GM18907 (cell line): ENCODE results near the gene C20orf202.

Experiments used
- ATAC-seq: cut with Tn5 transposase; IDR thresholded peaks from one replicate; pipeline ENCODE4 v1.9.1; 2021; ENCODE audit warnings: mild to moderate bottlenecking, moderate library complexity; ENCODE audit not compliant: unreplicated experiment

Gene C20orf202

DNA sequence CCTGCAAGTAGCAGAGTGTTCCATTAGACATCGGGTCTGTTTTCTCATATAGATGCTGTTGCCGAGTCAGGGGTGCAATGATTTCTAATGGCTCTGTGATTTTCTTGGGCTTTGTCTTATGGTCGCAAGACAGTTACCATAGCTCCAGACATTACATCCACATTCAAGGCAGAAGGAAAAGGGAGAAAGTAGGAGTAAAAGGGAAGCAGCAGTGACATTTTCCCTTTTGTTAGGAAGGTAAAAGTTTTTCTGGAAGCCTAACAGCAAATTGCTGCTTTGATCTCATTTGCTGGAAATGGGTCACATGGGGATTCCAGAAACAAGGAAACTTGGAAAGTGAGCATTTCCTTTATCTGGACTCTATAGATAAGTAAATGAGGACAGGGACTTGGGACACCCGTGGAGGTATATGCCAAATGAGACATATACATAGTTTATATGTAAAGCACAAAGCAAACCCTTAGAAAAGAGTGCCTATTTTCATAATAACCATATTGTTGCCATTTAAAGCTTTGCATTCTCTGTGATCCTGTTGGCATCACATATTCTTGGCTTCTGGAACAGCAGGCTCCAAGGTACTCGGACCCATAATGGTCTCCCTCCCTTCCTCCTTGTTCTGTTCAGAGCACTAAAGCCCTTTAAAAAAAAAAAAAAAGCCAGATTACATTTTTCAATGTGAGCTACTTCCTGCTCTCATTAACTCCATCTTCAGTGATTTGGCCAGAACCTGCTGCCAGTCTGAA lies at the start of gene C20orf202:
C20orf202 (plus strand) TSS at position 693 of the 743 bp plus-strand sequence. CDS start 132 bp downstream, outside the sequence.
- ATAC-seq: no peak

DNA sequence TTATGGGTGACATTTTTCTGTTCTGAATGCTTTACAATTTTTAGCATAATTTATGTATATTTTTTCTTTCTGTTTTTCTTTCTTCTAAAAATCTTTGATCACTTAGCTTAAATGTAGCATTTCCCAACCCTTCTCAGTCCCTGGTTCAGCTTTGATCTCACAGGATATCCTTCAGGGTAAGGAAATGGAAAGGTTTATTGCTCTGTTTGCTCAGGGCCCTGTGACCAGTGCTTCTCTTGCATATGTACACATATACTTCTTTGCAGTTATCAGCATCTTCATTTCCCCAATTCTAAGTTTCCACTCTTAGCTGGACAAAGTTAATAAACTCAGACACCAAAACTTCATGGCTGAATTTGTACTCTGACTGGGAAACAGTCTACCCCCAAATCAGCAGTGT lies 49.0 kb upstream of the C20orf202 start:
- no peak for ATAC-seq

DNA sequence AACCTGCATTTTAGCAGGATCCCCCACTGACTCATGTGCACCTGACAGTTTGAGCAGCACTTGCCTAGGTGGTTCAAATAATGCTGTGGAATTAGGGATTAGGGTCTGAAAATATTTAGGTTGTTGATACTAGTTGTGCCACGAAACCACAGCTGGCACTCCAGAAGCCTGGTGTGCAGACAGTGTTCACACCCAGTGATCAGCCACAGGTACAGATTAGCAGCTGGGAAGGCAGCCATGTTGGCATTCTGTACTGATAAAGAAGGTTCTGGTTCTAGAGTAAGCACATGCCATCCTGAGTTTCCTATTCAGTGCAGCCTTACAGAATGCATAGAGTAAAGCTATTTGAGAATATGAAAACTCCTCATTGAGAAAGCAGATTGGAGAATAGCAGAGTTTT lies 48.6 kb upstream of the C20orf202 start:
- ATAC-seq: no peak

DNA sequence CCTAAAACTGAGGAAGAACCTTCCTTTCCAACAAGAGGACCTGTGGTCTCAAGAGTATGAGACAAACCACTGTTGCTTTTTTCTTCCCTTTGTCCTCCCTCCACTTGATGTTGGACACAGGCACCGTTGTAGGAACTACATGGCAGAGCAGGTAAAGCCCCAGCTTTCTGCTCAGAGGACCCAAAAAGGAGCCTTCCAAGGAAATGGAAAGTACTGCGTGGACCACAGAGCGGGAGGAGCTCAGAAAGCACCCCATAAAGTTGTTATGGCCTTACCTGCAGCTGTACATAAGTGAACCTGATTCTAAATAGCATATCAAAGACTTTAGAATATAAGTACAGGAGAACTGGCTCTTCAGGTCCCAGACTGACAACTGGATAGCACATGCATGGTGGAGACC lies 47.9 kb upstream of the C20orf202 start:
- ATAC-seq: no peak

DNA sequence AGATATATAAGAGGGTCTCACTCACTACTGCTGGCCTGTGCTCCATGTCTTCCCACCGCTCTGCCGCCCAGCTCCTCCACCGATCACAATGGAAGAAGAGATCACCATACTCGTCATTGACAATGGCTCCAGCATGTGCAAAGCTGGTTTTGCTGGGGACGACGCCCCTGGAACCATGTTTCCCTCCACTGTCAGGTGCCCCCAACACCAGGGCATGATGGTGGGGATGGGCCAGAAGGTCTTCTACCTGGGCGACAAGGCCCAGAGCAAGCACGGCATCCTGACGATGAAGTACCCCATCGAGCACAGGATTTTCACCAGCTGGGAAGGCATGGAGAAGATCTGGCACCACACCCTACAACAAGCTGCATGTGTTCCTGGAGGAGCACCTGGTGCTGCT lies 42.8 kb upstream of the C20orf202 start:
- no peak for ATAC-seq

DNA sequence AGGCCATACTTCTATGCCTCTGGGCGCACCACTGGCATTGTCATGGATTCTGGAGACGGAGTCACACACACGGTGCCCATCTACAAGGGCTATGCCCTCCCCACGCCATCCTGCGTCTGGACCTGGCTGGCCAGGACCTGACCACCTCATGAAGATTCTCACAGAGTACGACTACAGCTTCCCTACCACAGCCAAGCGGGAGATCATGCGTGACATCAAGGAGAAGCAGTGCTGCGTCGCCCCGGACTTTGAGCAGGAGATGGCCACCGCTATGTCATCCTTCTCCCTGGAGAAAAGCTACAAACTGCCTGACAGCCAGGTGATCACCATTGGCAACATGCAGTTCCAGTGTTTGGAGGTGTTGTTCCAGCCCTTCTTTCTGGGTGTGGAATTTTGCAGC lies 42.3 kb upstream of the C20orf202 start:
- no peak for ATAC-seq

DNA sequence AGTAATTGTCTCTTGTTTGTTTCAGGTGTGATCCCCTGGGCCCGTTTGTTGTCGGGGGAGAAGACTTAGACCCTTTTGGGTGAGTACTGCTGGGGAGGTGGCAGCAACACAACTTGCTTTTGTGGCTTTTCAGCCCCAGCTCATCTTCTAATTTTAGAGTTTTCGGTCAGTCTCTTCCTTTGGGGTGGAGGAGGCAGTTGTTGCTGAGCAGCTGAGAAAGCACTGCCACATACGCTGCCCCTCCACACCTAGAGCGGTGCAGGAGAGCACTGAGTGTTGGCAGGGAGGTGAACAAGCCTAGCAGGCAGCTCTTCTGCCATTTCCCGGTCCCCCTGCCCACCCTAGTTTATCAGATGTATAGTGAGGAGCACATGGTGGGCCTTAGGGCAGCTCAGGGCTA lies 40.1 kb upstream of the C20orf202 start:
- no peak for ATAC-seq

DNA sequence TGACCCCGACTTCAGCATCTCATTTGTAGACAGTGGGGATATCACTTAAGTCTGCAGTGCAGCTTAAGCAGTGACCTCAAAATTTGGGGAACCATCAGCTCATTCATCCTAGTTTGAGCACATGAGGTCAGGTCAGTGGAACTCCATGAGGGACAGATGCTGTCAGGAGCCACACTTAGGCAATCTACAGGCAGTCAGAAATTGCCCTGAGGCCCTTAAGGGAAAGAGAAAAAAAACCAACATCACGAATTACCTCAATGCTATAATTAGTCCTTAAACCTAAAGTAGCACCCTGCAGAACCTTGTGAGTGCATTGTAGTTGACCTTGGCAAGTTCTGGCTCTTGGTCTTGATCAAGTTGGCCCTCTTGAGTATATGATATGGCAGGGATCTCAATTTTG lies 39.6 kb upstream of the C20orf202 start:
- no peak for ATAC-seq

DNA sequence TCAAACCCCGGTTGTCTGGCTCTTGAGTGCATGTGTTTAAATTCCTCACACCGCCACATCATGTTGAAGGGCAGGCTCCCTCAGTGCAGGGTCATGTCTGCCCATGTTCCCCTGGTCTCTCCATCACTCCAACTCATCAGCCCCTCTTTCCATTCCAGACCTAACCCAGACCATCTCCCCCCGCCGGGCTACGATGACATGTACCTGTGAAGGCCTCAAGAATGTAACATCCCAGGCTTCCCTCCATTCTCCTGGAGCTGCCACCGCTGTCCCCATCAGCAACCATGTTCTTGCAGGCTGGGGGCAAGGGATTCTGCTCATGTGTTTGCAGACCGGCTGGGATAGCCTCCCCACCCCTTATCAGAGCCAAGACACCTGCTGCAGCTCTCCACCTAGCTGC lies 38.4 kb upstream of the C20orf202 start:
- ATAC-seq: no peak

DNA sequence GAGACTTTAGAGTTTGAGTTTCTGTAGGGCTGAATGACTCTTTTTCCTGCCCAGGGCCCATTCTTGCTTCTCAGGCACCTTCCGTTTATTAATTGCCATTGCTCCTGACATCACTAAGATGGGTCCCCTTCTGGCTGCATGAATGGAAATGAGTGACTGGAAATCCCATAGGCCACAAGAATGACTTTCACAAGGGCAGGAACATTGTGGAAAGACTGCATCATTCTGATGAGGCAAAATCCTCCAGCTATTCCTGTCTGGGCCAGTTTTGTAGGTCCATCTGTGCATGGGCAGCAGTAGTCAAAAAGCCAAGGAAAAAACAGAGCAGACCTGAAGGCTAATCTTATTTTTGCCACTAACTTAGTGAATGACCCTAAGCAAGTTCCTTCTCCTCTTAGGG lies 37.7 kb upstream of the C20orf202 start:
- no peak for ATAC-seq

DNA sequence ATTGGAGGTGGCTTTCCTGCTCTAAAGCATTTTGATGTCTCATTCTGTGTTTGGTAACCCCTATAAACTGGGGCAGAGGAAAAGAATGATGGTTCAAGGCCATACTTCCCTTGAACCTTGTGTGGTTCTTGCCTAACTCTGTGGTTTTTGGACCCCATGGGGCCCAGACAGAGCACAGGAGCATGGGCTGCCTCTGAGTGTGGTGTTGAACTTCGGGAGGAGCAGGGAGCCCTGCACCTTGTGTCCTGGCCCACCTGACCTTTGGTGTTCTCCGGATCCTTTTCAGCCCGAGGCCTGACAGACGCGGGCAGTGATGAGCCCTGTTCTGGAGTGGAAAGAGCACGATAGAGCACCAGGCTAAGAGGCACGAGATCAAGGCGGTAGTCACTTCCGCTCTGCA lies 37.3 kb upstream of the C20orf202 start:
- no peak for ATAC-seq

DNA sequence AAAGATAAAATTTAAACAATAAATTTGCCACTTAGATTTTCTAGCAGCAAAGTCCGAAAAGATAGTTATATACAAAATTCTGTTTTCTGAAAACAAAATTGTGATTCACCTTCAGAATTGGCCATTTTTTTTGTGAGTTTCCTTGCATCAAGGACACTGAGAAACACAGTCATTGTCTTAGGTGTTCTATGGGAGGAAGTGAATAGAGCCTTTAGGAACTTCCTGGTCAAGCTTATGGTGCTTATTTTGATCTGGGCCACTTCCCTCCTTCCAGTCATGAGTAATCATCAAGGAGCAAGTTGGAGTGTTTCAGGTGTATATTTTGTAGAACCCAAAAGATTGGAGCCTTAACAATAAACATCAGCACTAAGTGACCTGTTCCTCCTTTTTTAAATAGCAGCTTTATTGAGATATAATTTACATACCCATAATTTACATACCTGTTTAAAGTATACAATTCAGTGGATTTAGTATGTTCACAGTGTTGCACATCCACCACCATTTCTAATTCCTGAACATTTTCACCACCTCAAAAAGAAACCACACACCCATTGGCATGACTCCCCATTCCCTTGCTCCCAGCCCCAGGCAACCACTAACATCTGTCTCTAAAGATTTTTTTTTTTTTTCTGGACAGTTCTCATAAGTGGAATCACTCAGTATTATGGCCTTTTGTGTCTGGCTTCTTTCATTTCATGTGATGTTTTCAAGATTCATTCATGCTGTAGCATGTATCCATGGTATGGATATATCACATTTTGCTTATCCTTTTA lies 36.1 kb upstream of the C20orf202 start:
- no peak for ATAC-seq

DNA sequence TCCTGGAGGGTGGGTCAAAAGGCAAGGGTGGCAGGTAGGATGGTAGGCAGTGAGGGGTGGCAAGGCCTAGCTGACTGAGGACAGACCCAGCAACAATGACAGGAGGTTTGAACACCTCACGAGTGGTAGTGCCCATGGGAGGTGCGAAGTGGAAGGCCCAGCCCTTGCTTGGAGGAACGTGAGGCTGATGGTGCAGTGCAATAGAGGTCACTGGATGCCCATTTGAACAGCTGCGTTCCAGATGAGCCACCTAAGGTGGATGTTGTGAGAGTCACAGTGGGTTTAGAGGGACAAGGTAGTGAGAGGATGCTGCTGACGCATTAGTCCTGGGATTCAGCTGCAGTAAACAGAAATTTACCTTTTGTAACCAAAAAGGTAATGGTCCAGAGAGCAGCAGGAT lies 34.0 kb upstream of the C20orf202 start:
- ATAC-seq: no peak

DNA sequence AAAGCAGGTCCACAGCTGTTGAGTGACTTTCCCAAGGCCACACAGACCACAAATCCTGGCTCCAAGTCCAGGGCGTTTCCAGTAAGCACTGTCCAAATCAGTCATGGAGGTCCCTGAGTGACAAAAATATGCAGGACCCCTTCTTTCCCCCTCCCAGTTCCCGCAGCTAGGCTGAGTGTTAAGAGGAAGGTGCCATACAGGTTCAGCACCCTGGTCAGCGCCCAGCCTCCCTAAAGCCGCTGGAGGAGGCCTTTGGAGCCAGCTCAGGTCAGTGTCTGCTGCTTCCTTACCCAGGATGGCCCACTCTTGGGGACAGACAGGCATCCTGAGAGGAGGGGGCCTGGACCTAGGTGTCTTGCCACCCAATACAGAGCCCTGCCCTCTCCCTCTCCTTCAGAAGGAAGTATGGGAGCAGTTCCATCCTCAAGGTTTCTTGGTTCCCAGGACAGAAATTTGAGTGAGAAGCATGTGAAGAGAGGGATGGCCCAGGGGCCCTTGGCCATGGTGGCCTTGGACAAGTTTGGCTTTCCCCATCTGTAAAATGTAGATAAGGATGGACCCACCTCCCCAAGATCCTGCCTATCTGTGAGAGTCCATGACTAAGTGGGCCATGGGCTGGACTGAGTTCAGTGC lies 31.7 kb upstream of the C20orf202 start:
- no peak for ATAC-seq

DNA sequence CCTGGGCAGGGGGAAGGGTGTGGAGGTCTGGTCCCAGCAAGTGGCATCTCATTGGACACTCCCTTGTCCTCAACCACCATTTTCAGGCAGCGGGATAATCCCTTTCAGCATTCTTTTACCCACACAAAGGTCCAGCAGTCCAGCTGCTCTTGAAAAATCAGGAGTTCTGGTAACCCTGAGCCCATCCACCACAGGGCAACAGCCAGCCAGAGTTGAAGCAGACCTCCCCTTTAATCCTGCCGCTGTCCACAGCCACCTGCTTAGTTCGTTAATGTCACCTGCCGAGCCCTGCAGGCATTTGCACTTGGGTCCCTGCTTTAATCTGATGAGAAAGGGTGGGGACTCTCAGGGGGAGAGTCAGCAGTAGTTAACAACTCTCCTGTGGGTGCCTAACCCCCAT lies 29.6 kb upstream of the C20orf202 start:
- no peak for ATAC-seq

DNA sequence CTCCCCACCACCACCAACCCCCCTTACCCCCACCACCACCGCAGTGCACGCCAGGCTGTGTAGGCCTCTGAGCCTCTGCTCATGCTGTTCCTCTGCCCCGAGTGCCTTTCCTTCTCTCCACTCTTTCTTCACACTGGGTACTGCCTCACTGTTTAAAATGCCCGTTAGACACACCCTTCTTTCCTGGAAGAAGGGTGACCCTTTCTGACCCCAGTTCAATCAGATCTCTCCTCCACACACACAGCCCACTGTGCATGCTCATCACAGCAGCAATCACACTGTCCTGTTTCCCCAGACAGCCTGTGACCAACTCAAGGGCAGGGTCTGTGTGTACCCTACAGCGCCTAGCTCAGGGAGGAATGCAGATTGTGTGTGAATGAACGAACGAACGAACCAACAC lies 28.5 kb upstream of the C20orf202 start:
- no peak for ATAC-seq

DNA sequence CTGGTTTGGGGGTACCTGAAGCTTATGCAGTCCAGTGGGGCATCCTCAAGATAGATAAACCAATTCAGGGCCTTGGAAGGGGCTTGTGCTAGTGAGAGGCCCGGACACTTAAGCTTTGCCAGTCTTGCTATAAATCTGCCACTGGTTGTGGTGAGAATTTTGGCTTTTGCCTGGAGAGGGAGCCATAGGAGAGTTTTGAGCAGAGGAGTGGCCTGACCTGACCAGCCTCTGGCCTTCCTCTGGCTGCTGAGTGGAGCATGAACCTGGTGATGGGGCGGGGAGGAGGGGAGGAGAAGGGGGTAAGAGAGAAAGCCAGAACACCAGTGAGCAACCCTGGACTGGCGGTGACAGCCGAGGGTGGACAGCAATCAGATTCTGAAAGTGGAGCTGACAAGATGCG lies 25.6 kb upstream of the C20orf202 start:
- ATAC-seq: no peak

DNA sequence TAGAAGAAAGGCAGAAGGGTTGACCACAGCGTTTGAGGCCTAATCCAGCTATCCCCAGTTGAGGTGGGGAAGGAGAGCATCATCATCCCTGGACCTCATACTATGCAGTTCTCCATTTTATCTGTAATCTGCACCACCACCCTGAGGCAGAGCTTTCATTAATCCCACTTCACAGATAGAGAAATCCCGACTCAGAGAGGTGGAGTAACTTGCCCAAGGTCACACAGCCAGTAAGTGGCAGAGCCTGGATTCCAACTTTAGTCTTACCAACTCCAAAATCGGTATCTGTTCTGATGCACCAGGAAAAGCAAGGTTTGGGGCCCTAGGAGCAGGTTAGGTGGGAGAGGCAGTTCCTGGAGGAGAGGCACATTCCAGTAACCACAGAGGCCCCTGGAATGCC lies 25.2 kb upstream of the C20orf202 start:
- ATAC-seq: no peak

DNA sequence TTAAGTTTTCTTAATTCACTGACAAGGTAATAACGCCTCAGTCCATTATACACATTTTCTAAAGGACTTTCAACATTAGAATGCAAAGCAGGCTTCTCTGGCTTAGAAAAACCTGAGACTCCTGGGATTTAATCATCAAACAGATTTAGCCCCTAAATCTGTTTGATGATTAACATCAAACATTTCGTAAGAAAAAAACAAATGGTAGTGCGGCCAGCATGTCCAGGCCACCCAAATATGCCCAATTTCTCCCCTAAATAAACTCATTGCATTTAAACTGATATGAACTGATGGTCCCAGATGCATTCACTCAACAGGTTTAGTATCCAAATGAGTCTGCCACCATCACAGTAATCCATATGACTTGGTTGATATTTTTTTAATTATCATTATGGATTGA lies 24.6 kb upstream of the C20orf202 start:
- no peak for ATAC-seq

DNA sequence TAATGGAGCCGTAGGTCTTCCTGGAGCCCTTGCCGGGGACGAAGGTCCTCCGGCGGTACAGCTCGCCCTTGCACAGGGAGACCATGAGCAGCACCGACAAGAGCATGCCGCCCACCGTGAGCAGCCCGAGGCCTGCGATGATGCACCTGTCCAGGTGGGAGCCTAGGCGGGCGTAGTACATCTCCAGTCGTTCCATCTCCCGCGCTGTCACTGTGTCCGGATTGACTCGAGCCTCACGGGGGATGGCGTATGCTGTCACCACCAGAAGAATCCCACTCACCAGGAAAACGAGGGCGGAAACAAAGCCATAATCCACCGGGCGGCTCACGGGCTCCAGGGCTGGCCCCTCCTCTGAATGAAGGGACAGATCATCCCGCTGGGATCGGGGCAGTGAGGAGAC lies 22.3 kb upstream of the C20orf202 start:
- no peak for ATAC-seq

DNA sequence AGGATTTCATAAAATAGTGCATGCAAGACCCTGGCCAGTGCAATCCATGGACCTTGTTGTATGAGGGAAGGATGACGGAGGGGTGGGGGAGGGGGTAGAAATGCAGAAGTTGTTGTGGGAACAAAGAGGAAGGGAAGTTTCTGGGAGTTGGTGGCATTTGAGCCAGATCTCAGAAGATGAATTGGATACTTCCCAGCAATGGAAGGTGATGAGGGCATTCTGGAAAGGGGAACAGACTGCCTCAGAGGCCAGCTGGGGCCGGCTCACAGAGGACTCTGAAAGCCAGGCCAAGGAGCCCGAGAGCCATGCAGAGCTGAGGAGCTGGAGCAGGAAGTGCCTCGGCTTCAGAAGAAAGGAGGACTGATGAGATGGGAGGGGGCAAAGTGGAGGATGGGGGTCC lies 21.1 kb upstream of the C20orf202 start:
- ATAC-seq: no peak

DNA sequence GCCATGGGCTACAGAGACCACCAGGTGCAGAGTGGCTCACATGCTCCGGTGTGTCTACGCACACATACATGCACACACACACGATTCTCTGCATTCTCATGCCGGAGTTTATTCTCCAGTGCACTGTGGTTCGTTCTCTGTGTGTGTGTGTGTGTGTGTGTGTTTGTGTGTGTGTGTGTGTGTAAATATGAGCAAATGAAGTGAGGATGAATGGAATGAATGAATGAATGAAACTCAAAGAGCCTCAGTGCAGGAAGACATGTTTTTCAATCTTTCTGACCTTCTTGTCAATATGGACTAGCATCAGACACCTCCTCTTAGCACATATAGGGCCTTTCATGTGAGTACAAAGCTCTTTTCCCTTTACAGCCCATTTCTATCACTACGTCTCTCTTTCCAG lies 20.1 kb upstream of the C20orf202 start:
- ATAC-seq: no peak
